ENCODE measurements around the gene LYPD6. TPM values are rescaled to one million over a fixed set of nuclear protein-coding genes. Genes with fewer than 3 reads are reported as not detected.

Gene LYPD6, protein sequence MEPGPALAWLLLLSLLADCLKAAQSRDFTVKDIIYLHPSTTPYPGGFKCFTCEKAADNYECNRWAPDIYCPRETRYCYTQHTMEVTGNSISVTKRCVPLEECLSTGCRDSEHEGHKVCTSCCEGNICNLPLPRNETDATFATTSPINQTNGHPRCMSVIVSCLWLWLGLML
- total RNA-seq (2022; extraction: Qiagen RNA extraction; ENCODE audit: low read depth), result 0.03 to 0.07 TPM (median 0.06 TPM) in 4 of 5 replicates, not detected in the other

GRCh38 chr2:149330127-149331022, at the start of gene LYPD6:
Gene LYPD6 (plus strand): TSS chr2:149330587. CDS start chr2:149437709, 107,122 bp downstream.

Data from A549 treated with RU486 at 1 μM for 4 hours (cell line).